HG03196 (cell line): ENCODE data around the gene TAOK2.
"Not testable (repeated sequence)": the region's sequence is repeated elsewhere in the genome, so short reads cannot be mapped to it uniquely, and the experiment has no call there.

ENCODE experiments used
- ATAC-seq: cut with Tn5 transposase; IDR thresholded peaks from one replicate; pipeline ENCODE4 v1.9.1; 2021; ENCODE audit not compliant: unreplicated experiment

The TAOK2 gene

GRCh38 chr16:30018731-30019158 lies 45.1 kb downstream of the TAOK2 start:
- ATAC-seq: no peak

- no peak for ATAC-seq
These were observed 49.2 kb downstream of the TAOK2 start, which contains the start of gene C16orf92 for GRCh38 chr16:30022887-30023286. Gene C16orf92, plus strand, starts transcription at chr16:30023198. Its CDS starts 143 bp downstream, at chr16:30023341.

GRCh38 chr16:30023586-30023985 lies 49.9 kb downstream of the TAOK2 start:
- no peak for ATAC-seq

GRCh38 chr16:30024451-30024850 lies 50.8 kb downstream of the TAOK2 start:
- no peak for ATAC-seq

- ATAC-seq: no peak
These were observed 51.5 kb downstream of the TAOK2 start for GRCh38 chr16:30025156-30025555.

- ATAC-seq: no peak
These were observed 51.9 kb downstream of the TAOK2 start for GRCh38 chr16:30025574-30025973.

- ATAC-seq: no peak
These were observed 52.8 kb downstream of the TAOK2 start for GRCh38 chr16:30026449-30026848.

GRCh38 chr16:30027588-30028437 lies 54.1 kb downstream of the TAOK2 start:
- no peak for ATAC-seq

- no peak for ATAC-seq
These were observed 54.9 kb downstream of the TAOK2 start for GRCh38 chr16:30028438-30029076.

GRCh38 chr16:30030011-30030685 lies 56.5 kb downstream of the TAOK2 start:
- no peak for ATAC-seq

- ATAC-seq: no peak
These were observed 57.3 kb downstream of the TAOK2 start, which contains the start of gene TLCD3B for GRCh38 chr16:30030841-30031413. Gene TLCD3B, minus strand, starts transcription at chr16:30031271. Its CDS starts 744 bp downstream, at chr16:30030527.

- ATAC-seq: no peak
These were observed 57.8 kb downstream of the TAOK2 start for GRCh38 chr16:30031477-30031918.

GRCh38 chr16:30032083-30032819 lies 58.6 kb downstream of the TAOK2 start:
- ATAC-seq: no peak

- no peak for ATAC-seq
These were observed 59.6 kb downstream of the TAOK2 start for GRCh38 chr16:30033270-30033669.

GRCh38 chr16:30040221-30040620 lies 66.6 kb downstream of the TAOK2 start:
- ATAC-seq: no peak

- ATAC-seq: not testable (repeated sequence)
These were observed 67.0 kb downstream of the TAOK2 start for GRCh38 chr16:30040690-30041089.

GRCh38 chr16:30041841-30042240 lies 68.2 kb downstream of the TAOK2 start:
- ATAC-seq: no peak
